SK-N-MC (cell line): ENCODE results near the gene CDH23.

Experiments used
- EZH2 ChIP-seq: fragments of 200-600 bp; sonication (generic); IDR thresholded peaks from one replicate; pipeline ENCODE4 v1.6.1; 2017; ENCODE audit warnings: antibody characterized with exemption
- POLR2AphosphoS5 ChIP-seq: IDR thresholded peaks from 2 replicates; pipeline ENCODE4 v1.6.1; 2012; ENCODE audit warnings: mild to moderate bottlenecking, low read depth, low read length, borderline replicate concordance

GRCh38 chr10:71390461-71390835 is 6.3 kb upstream of the CDH23 start:
- TF ChIP-seq POLR2AphosphoS5 (no peak), EZH2 (no peak)
